ENCODE measurements around the gene VTN.
A peak's percentile ranks its signal among the peaks of the same experiment; 100 is the strongest.

The VTN gene

GRCh38 chr17:28407130-28407973 lies 37.2 kb upstream of the VTN start:
- DNase-seq (ENCODE audit: insufficient read length, low spot score) (no peak), FAIRE-seq (no peak)
- peak; percentile 21 for TF ChIP-seq CTCF (IDR thresholded peaks at IDR 0.05; ENCODE audit: insufficient read depth, missing control alignments)

- no peak for TF ChIP-seq CTCF (IDR thresholded peaks at IDR 0.05; ENCODE audit: insufficient read depth, missing control alignments)
- DNase-seq (ENCODE audit: insufficient read length, low spot score) (no peak), FAIRE-seq (no peak)
Observed at GRCh38 chr17:28406473-28406814, 36.3 kb upstream of the VTN start.

GRCh38 chr17:28405632-28406472 lies 35.7 kb upstream of the VTN start, which contains the start of gene SLC46A1:
SLC46A1 (minus strand) TSS chr17:28406212; CDS start chr17:28406114, 98 bp downstream.
- TF ChIP-seq CTCF (IDR thresholded peaks at IDR 0.05; ENCODE audit: insufficient read depth, missing control alignments): no peak
- FAIRE-seq (no peak), DNase-seq (ENCODE audit: insufficient read length, low spot score) (peak; percentile 58)

GRCh38 chr17:28404812-28405570 lies 34.9 kb upstream of the VTN start:
- no peak for FAIRE-seq
- TF ChIP-seq CTCF (IDR thresholded peaks at IDR 0.05; ENCODE audit: insufficient read depth, missing control alignments): no peak
- DNase-seq (ENCODE audit: insufficient read length, low spot score): no peak

- DNase-seq (ENCODE audit: insufficient read length, low spot score): no peak
- TF ChIP-seq CTCF (IDR thresholded peaks at IDR 0.05; ENCODE audit: insufficient read depth, missing control alignments): no peak
- no peak for FAIRE-seq
Observed at GRCh38 chr17:28404461-28404811, 34.3 kb upstream of the VTN start.

GRCh38 chr17:28404007-28404406 lies 33.9 kb upstream of the VTN start:
- TF ChIP-seq CTCF (IDR thresholded peaks at IDR 0.05; ENCODE audit: insufficient read depth, missing control alignments): no peak
- FAIRE-seq: no peak
- DNase-seq (ENCODE audit: insufficient read length, low spot score): no peak
